Right lobe of liver (tissue), 6 donors: ENCODE results near the gene LIN7C. TPM values are rescaled to one million over a fixed set of nuclear protein-coding genes. Genes with fewer than 3 reads are reported as not detected.

ENCODE experiments used
- ATAC-seq, 4 donors: fragments of 200-7000 bp; cut with Tn5 transposase; one replicate each; pipeline ENCODE4 v1.9.1; 2020; ENCODE audit warnings: mild to moderate bottlenecking in 4 of 4, moderate library complexity in 4 of 4
- DNase-seq, 3 donors: peaks; one replicate each; pipeline ENCODE4 v3.0.0-alpha.2; 2020
- H3K27ac ChIP-seq, 3 donors: fragments of 200-600 bp; one replicate each; pipeline ENCODE4 v1.8.0; 2022
- H3K27me3 ChIP-seq, 2 donors: fragments of 200-600 bp; one replicate each; pipeline ENCODE4 v1.8.0; 2022
- H3K36me3 ChIP-seq, 4 donors: fragments of 200-600 bp; sonication (generic) in 1 of 4; one replicate each; pipeline versions ENCODE4 v1.5.1 to v1.8.0; 2017 to 2022; ENCODE audit warnings: control low read depth in 1 of 4
- H3K4me1 ChIP-seq, 4 donors: fragments of 200-600 bp; sonication (generic) in 1 of 4; one replicate each; pipeline versions ENCODE4 v1.5.1 to v1.8.0; 2017 to 2022; ENCODE audit warnings: control low read depth in 1 of 4
- H3K4me3 ChIP-seq, 3 donors: fragments of 200-600 bp; one replicate each; pipeline ENCODE4 v1.8.0; 2022
- H3K9me3 ChIP-seq, 4 donors: fragments of 200-600 bp; sonication (generic) in 1 of 4; one replicate each; pipeline versions ENCODE4 v1.5.1 to v1.8.0; 2017 to 2022; ENCODE audit warnings: control low read depth in 1 of 4
- POLR2A ChIP-seq: fragments of 450-650 bp; IDR thresholded peaks from one replicate; pipeline ENCODE4 v1.6.1; 2017; ENCODE audit warnings: antibody characterized with exemption, mild to moderate bottlenecking
- WGBS: methylation state at CpG from one replicate; pipeline ENCODE4 v1.1.6; 2018; ENCODE audit warnings: low coverage, low lambda C conversion rate; ENCODE audit not compliant: insufficient coverage; ENCODE audit errors: missing lambda C conversion rate; 5-methylcytosine and 5-hydroxymethylcytosine counted together
- intact Hi-C, 2 donors: fragments of 100-400 bp; cut with DNase I; formaldehyde crosslinking; loops; one replicate each; pipeline versions ENCODE4 v1.11.2 to v1.14.1; 2022
- total RNA-seq, 6 experiments: library from RNA; depleted of rRNA in 2 of 6; stranded (reverse); fragments of >200 nt in 2 of 6; fragmentation: NEBNext Ultra II Directional in 3 of 6; extraction: Animal tissue kit (Norgen Biotek cat#: 25700) in 3 of 6; gene quantifications; one replicate each; pipeline versions ENCODE4 v1.1.0 to v1.2.4, GENCODE V29; 2016 to 2023
- TF ChIP-seq, protein P1 (sequence below), 4 donors: fragments of 200-600 bp in 3 of 4; fragments of 450-650 bp in 1 of 4; IDR thresholded peaks; one replicate each; pipeline versions ENCODE4 v1.5.1 to v1.8.0; 2016 to 2022; ENCODE audit warnings: antibody characterized with exemption in 4 of 4, mild to moderate bottlenecking in 2 of 4
- donor health status: DM: no; HTN: yes; CAD: no.
- donor health status: DM: no; HTN: no; CAD: no.
- donor health status: DM: no; HTN: no; CAD: no.
- donor health status: DM: no; HTN: yes; CAD: no.
- donor health status: DM: no; HTN: yes; CAD: no.

LIN7C gene
- total RNA-seq, 6 experiments from 2014 or later: 22.6 to 33.2 (median 27.1) TPM

DNA sequence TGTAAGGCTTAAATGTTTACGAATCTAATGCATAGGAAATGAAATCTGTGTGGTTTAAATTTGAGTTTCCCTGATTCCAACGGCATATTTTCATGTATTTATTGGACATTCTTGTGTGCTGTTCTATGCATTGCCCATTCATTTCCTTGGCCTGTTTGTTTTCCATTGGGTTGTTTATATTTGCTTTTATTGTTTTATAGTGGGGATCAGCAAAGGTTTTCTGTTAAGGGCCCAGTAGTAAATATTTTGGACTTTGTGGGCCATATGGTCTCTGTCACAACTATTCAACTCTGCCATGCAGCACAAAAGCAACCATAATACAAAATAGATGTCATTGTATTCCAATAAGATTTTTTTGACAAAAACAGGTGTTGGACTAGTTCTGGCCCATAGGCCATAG lies 28.7 kb downstream of the LIN7C start:
- ATAC-seq (no peak), DNase-seq (no peak)
- H3K9me3 ChIP-seq: no peaks in the 10 kb centered on the region
- peaks cover 0 to 6% (median 0%) of the 10 kb centered on the region in 4 donors for H3K4me1 ChIP-seq
- TF ChIP-seq POLR2A: no peak
- TF ChIP-seq, protein P1, sequence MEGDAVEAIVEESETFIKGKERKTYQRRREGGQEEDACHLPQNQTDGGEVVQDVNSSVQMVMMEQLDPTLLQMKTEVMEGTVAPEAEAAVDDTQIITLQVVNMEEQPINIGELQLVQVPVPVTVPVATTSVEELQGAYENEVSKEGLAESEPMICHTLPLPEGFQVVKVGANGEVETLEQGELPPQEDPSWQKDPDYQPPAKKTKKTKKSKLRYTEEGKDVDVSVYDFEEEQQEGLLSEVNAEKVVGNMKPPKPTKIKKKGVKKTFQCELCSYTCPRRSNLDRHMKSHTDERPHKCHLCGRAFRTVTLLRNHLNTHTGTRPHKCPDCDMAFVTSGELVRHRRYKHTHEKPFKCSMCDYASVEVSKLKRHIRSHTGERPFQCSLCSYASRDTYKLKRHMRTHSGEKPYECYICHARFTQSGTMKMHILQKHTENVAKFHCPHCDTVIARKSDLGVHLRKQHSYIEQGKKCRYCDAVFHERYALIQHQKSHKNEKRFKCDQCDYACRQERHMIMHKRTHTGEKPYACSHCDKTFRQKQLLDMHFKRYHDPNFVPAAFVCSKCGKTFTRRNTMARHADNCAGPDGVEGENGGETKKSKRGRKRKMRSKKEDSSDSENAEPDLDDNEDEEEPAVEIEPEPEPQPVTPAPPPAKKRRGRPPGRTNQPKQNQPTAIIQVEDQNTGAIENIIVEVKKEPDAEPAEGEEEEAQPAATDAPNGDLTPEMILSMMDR (IDR thresholded peaks at IDR 0.05): no peak
- H3K27me3 ChIP-seq: no peaks in the 10 kb centered on the region
- no peaks in the 10 kb centered on the region for H3K36me3 ChIP-seq
- 88% methylated on average over 2 of the region's 2 CpGs for WGBS
- H3K4me3 ChIP-seq: no peak overlapping the region
- intact Hi-C loops: loop anchor here in 1 of 2 donors (10.0 kb wide), 1 partner anchor 173 kb away; no protein-coding TSS in a partner anchor
- no peak overlapping the region for H3K27ac ChIP-seq

- H3K27ac ChIP-seq: no peak overlapping the region
- no peak overlapping the region for H3K4me3 ChIP-seq
- H3K36me3 ChIP-seq: no peaks in the 10 kb centered on the region
- no peak for TF ChIP-seq POLR2A
- TF ChIP-seq, protein P1 (IDR thresholded peaks at IDR 0.05): no peak
- no peak for DNase-seq
- intact Hi-C loops: loop anchor here in 1 of 2 donors (10.0 kb wide), 1 partner anchor 172 kb away; no protein-coding TSS in a partner anchor
- H3K9me3 ChIP-seq: no peaks in the 10 kb centered on the region
- H3K4me1 ChIP-seq: peaks cover 0 to 6% (median 0%) of the 10 kb centered on the region in 4 donors
- H3K27me3 ChIP-seq: no peaks in the 10 kb centered on the region
- no peak for ATAC-seq
These were observed 29.3 kb downstream of the LIN7C start for GRCh38 chr11:27477243-27477642.

- ATAC-seq (no peak), DNase-seq (no peak)
- peaks cover 0 to 6% (median 0%) of the 10 kb centered on the region in 4 donors for H3K4me1 ChIP-seq
- H3K36me3 ChIP-seq: no peaks in the 10 kb centered on the region
- H3K9me3 ChIP-seq: no peaks in the 10 kb centered on the region
- WGBS: 58% methylated on average over 5 of the region's 5 CpGs
- no peak for TF ChIP-seq POLR2A
- TF ChIP-seq, protein P1 (IDR thresholded peaks at IDR 0.05): no peak
- no peak overlapping the region for H3K4me3 ChIP-seq
- H3K27me3 ChIP-seq: no peaks in the 10 kb centered on the region
- intact Hi-C loops: loop anchor here in 1 of 2 donors (10.0 kb wide), 1 partner anchor 171 kb away; no protein-coding TSS in a partner anchor
- H3K27ac ChIP-seq: no peak overlapping the region
These were observed 30.9 kb downstream of the LIN7C start for GRCh38 chr11:27475622-27476021.

- Histone ChIP-seq H3K27ac (peak overlapping the region; percentile 30 to 59 (median 38)), H3K36me3 (no peaks in the 10 kb centered on the region), H3K9me3 (no peaks in the 10 kb centered on the region), H3K4me1 (peaks cover 0 to 23% (median 3%) of the 10 kb centered on the region in 4 donors), H3K27me3 (no peaks in the 10 kb centered on the region), H3K4me3 (peak overlapping the region in 2 of 3 donors; percentile 19 to 41)
- intact Hi-C loops: loop anchor here in 1 of 2 donors (10.0 kb wide), 1 partner anchor 168 kb away; no protein-coding TSS in a partner anchor
- TF ChIP-seq, protein P1 (IDR thresholded peaks at IDR 0.05): no peak
- TF ChIP-seq POLR2A: no peak
- DNase-seq: no peak
- ATAC-seq: peak; percentile 9 to 48 (median 22)
- 6% methylated on average over 9 of the region's 9 CpGs for WGBS
These were observed 33.6 kb downstream of the LIN7C start for GRCh38 chr11:27473017-27473406.
